ENCODE measurements around the gene PPCS.
"Not testable (repeated sequence)": the region's sequence is repeated elsewhere in the genome, so short reads cannot be mapped to it uniquely, and the experiment has no call there.

Gene PPCS

DNA sequence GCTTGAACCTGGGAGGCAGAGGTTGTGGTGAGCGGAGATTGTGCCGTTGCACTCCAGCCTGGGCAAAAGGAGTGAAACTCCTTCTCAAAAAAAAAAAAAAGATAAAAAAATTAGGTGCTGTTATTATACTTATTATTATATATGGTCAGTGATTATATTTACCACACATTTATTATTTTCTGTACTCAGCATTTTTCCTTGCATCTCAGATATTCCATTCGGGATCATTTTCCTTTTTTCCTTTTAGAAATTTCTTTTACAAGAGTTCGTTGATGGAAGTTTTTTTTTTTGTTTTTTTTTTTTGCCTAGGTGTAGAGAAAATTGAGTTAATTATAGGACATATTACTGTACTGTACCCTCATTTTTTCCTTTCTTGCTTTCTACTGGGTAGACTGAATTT, 20.3 kb downstream of the PPCS start:
- H3K4me2 ChIP-seq (ENCODE audit: insufficient read depth, low read length) = no peak overlapping the region
- no peaks in the 10 kb centered on the region for H3K36me3 ChIP-seq (ENCODE audit: insufficient read depth, low read length)
- TF ChIP-seq, protein P1, sequence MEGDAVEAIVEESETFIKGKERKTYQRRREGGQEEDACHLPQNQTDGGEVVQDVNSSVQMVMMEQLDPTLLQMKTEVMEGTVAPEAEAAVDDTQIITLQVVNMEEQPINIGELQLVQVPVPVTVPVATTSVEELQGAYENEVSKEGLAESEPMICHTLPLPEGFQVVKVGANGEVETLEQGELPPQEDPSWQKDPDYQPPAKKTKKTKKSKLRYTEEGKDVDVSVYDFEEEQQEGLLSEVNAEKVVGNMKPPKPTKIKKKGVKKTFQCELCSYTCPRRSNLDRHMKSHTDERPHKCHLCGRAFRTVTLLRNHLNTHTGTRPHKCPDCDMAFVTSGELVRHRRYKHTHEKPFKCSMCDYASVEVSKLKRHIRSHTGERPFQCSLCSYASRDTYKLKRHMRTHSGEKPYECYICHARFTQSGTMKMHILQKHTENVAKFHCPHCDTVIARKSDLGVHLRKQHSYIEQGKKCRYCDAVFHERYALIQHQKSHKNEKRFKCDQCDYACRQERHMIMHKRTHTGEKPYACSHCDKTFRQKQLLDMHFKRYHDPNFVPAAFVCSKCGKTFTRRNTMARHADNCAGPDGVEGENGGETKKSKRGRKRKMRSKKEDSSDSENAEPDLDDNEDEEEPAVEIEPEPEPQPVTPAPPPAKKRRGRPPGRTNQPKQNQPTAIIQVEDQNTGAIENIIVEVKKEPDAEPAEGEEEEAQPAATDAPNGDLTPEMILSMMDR (IDR thresholded peaks at IDR 0.05; ENCODE audit: borderline replicate concordance, extremely low read depth, low read length, poor library complexity, severe bottlenecking) = no peak
- no peak for TF ChIP-seq EZH2 (IDR thresholded peaks at IDR 0.05; ENCODE audit: borderline replicate concordance, low read depth, low read length, severe bottlenecking)
- H3K79me2 ChIP-seq (ENCODE audit: insufficient read depth, low read length) = no peaks in the 10 kb centered on the region
- ATAC-seq (ENCODE audit: insufficient read depth, low read depth) (no peak), DNase-seq (no peak)
- no peaks in the 10 kb centered on the region for H3K27me3 ChIP-seq (ENCODE audit: insufficient read depth, low read length, poor library complexity)
- H3K27ac ChIP-seq (ENCODE audit: low read length) = no peak overlapping the region
- no peaks in the 10 kb centered on the region for H4K20me1 ChIP-seq (ENCODE audit: insufficient read depth, low read length)
- H3K9me3 ChIP-seq (ENCODE audit: insufficient read depth, low read length, severe bottlenecking) = no peaks in the 10 kb centered on the region
- no peaks in the 10 kb centered on the region for H3K4me1 ChIP-seq (ENCODE audit: insufficient read depth, low read length)
- no peak overlapping the region for H3K4me3 ChIP-seq (ENCODE audit: low read depth in 1 of 2, low read length in 2 of 2)
- no peak overlapping the region for H2AFZ ChIP-seq (ENCODE audit: low read depth, low read length)
- H3K9ac ChIP-seq (ENCODE audit: low read depth, low read length) = no peak overlapping the region

DNA sequence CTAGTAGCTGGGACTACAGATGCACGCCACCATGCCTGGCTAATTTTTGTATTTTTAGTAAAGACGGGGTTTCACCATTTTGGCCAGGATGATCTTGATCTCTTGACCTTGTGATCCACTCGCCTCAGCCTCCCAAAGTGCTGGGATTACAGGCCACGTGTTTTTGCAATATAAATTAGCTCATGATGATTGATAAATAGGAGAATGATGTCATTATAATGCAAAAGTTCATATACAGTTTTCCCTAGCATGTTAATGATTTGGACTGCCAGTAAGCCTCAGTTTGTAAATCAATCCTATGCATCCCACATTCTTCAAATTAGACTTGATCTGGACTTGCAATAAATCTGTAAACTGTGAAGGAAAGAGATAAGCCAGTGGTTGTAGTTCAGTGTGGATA, 21.0 kb downstream of the PPCS start:
- ATAC-seq (ENCODE audit: insufficient read depth, low read depth); H3K27ac ChIP-seq (ENCODE audit: low read length); H3K79me2 ChIP-seq (ENCODE audit: insufficient read depth, low read length); H3K9me3 ChIP-seq (ENCODE audit: insufficient read depth, low read length, severe bottlenecking); H3K4me1 ChIP-seq (ENCODE audit: insufficient read depth, low read length); DNase-seq; H3K4me3 ChIP-seq (ENCODE audit: low read depth in 1 of 2, low read length in 2 of 2); H2AFZ ChIP-seq (ENCODE audit: low read depth, low read length); H3K36me3 ChIP-seq (ENCODE audit: insufficient read depth, low read length); H4K20me1 ChIP-seq (ENCODE audit: insufficient read depth, low read length); H3K27me3 ChIP-seq (ENCODE audit: insufficient read depth, low read length, poor library complexity); H3K4me2 ChIP-seq (ENCODE audit: insufficient read depth, low read length); H3K9ac ChIP-seq (ENCODE audit: low read depth, low read length): not testable (repeated sequence)

DNA sequence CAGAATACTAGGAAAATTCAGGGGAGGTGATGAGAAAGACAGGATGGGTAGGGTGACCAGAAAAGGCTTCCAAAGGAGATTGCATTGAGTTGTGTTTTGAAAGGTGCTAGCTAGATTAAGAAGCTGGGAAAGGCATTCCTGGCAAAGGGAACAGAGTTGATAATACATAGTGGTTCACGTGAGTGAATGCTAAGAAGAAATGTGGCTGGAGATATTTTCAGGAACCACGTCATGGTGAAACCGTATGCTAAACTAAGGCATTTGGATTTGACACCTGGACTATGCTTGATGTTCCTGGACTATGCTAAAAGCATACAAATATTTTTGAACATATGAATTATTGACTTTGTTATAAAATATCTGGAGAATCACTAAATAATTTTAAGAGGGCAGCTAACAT, 21.4 kb downstream of the PPCS start:
- no peak overlapping the region for H3K4me2 ChIP-seq (ENCODE audit: insufficient read depth, low read length)
- ATAC-seq (ENCODE audit: insufficient read depth, low read depth) = no peak
- H3K27me3 ChIP-seq (ENCODE audit: insufficient read depth, low read length, poor library complexity) = no peaks in the 10 kb centered on the region
- H3K4me1 ChIP-seq (ENCODE audit: insufficient read depth, low read length) = no peaks in the 10 kb centered on the region
- no peaks in the 10 kb centered on the region for H3K36me3 ChIP-seq (ENCODE audit: insufficient read depth, low read length)
- H3K4me3 ChIP-seq (ENCODE audit: low read depth in 1 of 2, low read length in 2 of 2) = no peak overlapping the region
- no peaks in the 10 kb centered on the region for H3K79me2 ChIP-seq (ENCODE audit: insufficient read depth, low read length)
- no peaks in the 10 kb centered on the region for H3K9me3 ChIP-seq (ENCODE audit: insufficient read depth, low read length, severe bottlenecking)
- no peak for DNase-seq
- no peaks in the 10 kb centered on the region for H4K20me1 ChIP-seq (ENCODE audit: insufficient read depth, low read length)
- no peak overlapping the region for H3K9ac ChIP-seq (ENCODE audit: low read depth, low read length)
- H3K27ac ChIP-seq (ENCODE audit: low read length) = no peak overlapping the region
- H2AFZ ChIP-seq (ENCODE audit: low read depth, low read length) = no peak overlapping the region
- TF ChIP-seq, protein P1 (IDR thresholded peaks at IDR 0.05; ENCODE audit: borderline replicate concordance, extremely low read depth, low read length, poor library complexity, severe bottlenecking) = no peak
- no peak for TF ChIP-seq EZH2 (IDR thresholded peaks at IDR 0.05; ENCODE audit: borderline replicate concordance, low read depth, low read length, severe bottlenecking)

DNA sequence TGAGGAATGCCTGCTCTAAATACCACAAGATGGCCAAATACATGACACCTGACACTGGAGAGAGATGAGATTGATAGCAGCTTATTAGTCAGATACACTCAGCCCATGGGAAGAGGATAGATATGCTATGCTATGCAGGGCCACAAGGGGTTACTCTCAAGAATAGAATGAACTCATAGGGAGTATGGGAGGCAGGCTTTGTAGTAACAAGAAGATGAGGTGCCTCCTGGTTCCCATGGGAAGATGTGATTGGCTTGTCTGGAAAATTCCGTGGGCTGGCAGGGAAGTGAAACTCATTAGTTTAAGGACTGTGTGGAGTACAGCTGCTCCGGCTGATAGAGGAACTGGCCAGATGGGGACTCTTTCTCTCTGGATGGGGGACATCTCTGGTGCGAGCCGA, 23.3 kb downstream of the PPCS start:
- H4K20me1 ChIP-seq (ENCODE audit: insufficient read depth, low read length) = no peaks in the 10 kb centered on the region
- no peak overlapping the region for H3K9ac ChIP-seq (ENCODE audit: low read depth, low read length)
- H3K79me2 ChIP-seq (ENCODE audit: insufficient read depth, low read length) = no peaks in the 10 kb centered on the region
- no peaks in the 10 kb centered on the region for H3K9me3 ChIP-seq (ENCODE audit: insufficient read depth, low read length, severe bottlenecking)
- no peaks in the 10 kb centered on the region for H3K36me3 ChIP-seq (ENCODE audit: insufficient read depth, low read length)
- no peak overlapping the region for H2AFZ ChIP-seq (ENCODE audit: low read depth, low read length)
- H3K4me1 ChIP-seq (ENCODE audit: insufficient read depth, low read length) = no peaks in the 10 kb centered on the region
- H3K27ac ChIP-seq (ENCODE audit: low read length) = no peak overlapping the region
- no peak for DNase-seq
- H3K4me3 ChIP-seq (ENCODE audit: low read depth in 1 of 2, low read length in 2 of 2) = no peak overlapping the region
- H3K27me3 ChIP-seq (ENCODE audit: insufficient read depth, low read length, poor library complexity) = no peaks in the 10 kb centered on the region
- peak; percentile 54; the same call in 2 of the 3 replicates for ATAC-seq (ENCODE audit: insufficient read depth, low read depth)
- H3K4me2 ChIP-seq (ENCODE audit: insufficient read depth, low read length) = no peak overlapping the region
- TF ChIP-seq, protein P1 (IDR thresholded peaks at IDR 0.05; ENCODE audit: borderline replicate concordance, extremely low read depth, low read length, poor library complexity, severe bottlenecking) = peak; percentile 36
- no peak for TF ChIP-seq EZH2 (IDR thresholded peaks at IDR 0.05; ENCODE audit: borderline replicate concordance, low read depth, low read length, severe bottlenecking)

Data from DND-41 (cell line).